Liver (tissue), 9 donors: ENCODE data around the gene TACC2. TPM values are rescaled to one million over a fixed set of nuclear protein-coding genes. Genes with fewer than 3 reads are reported as not detected.

Experiments
- DNase-seq: peaks from one replicate; pipeline ENCODE4 v3.0.0-alpha.2; 2017; ENCODE audit warnings: low spot score
- H3K27ac ChIP-seq, 2 donors: one replicate each; pipeline ENCODE4 v1.7.0; 2013; ENCODE audit warnings: inconsistent platforms in 2 of 2, low read length in 2 of 2, control low read depth in 1 of 2, low read depth in 1 of 2, mild to moderate bottlenecking in 1 of 2
- H3K27me3 ChIP-seq, 4 donors: one replicate each; pipeline versions ENCODE4 v1.6.1 to v1.7.0; 2013; ENCODE audit warnings: low read length in 3 of 4, inconsistent platforms in 1 of 4, mild to moderate bottlenecking in 1 of 4, moderate library complexity in 1 of 4; ENCODE audit not compliant: control insufficient read depth in 4 of 4, insufficient read depth in 4 of 4
- H3K36me3 ChIP-seq, 4 donors: one replicate each; pipeline versions ENCODE4 v1.6.1 to v1.7.0; 2013; ENCODE audit warnings: low read length in 3 of 4, mild to moderate bottlenecking in 3 of 4, low read depth in 1 of 4, moderate library complexity in 1 of 4; ENCODE audit not compliant: control insufficient read depth in 4 of 4, insufficient read depth in 3 of 4
- H3K4me1 ChIP-seq, 4 donors: one replicate each; pipeline versions ENCODE4 v1.6.1 to v1.7.0; 2013; ENCODE audit warnings: low read length in 3 of 4, mild to moderate bottlenecking in 3 of 4, moderate library complexity in 1 of 4; ENCODE audit not compliant: control insufficient read depth in 4 of 4, insufficient read depth in 4 of 4
- H3K4me3 ChIP-seq, 3 donors: one replicate each; pipeline versions ENCODE4 v1.6.1 to v1.7.0; 2013; ENCODE audit warnings: low read length in 3 of 3, control low read depth in 1 of 3, low read depth in 1 of 3, mild to moderate bottlenecking in 1 of 3
- H3K9ac ChIP-seq, 2 donors: one replicate each; pipeline ENCODE4 v1.7.0; 2013; ENCODE audit warnings: low read length in 2 of 2, mild to moderate bottlenecking in 2 of 2, moderate library complexity in 2 of 2, control low read depth in 1 of 2, low read depth in 1 of 2
- H3K9me3 ChIP-seq, 4 donors: one replicate each; pipeline versions ENCODE4 v1.6.1 to v1.7.0; 2013; ENCODE audit warnings: low read length in 3 of 4; ENCODE audit not compliant: control insufficient read depth in 4 of 4
- EGR1 ChIP-seq, 2 donors: IDR thresholded peaks; 2 replicates each; pipeline ENCODE4 v1.6.1; 2016 to 2018; ENCODE audit warnings: antibody characterized with exemption in 2 of 2, low read depth in 2 of 2
- FOXA1 ChIP-seq: IDR thresholded peaks from 2 replicates; pipeline ENCODE4 v1.6.1; 2016; ENCODE audit warnings: antibody characterized with exemption
- FOXA2 ChIP-seq: IDR thresholded peaks from 2 replicates; pipeline ENCODE4 v1.6.1; 2016; ENCODE audit warnings: antibody characterized with exemption
- GABPA ChIP-seq, 2 donors: IDR thresholded peaks in 1 of 2; conservative IDR thresholded peaks in 1 of 2; 2 replicates each; pipeline ENCODE4 v1.6.1; 2016; ENCODE audit warnings: antibody characterized with exemption in 2 of 2, mild to moderate bottlenecking in 1 of 2, moderate library complexity in 1 of 2
- HNF4A ChIP-seq, 2 donors: conservative IDR thresholded peaks; 2 replicates each; pipeline ENCODE4 v1.6.1; 2016; ENCODE audit warnings: antibody characterized with exemption in 2 of 2, mild to moderate bottlenecking in 2 of 2
- HNF4G ChIP-seq: IDR thresholded peaks from 2 replicates; pipeline ENCODE4 v1.6.1; 2016; ENCODE audit warnings: antibody characterized with exemption
- JUND ChIP-seq, 2 donors: IDR thresholded peaks; 2 replicates each; pipeline ENCODE4 v1.6.1; 2016; ENCODE audit warnings: antibody characterized with exemption in 2 of 2
- NR2F2 ChIP-seq: IDR thresholded peaks from 2 replicates; pipeline ENCODE4 v1.6.1; 2016; ENCODE audit warnings: antibody characterized with exemption
- RAD21 ChIP-seq, 2 donors: IDR thresholded peaks; 2 replicates each; pipeline ENCODE4 v1.6.1; 2016; ENCODE audit warnings: antibody characterized with exemption in 2 of 2, mild to moderate bottlenecking in 2 of 2
- RXRA ChIP-seq, 2 donors: IDR thresholded peaks; 2 replicates each; pipeline ENCODE4 v1.6.1; 2017 to 2018; ENCODE audit warnings: antibody characterized with exemption in 2 of 2, mild to moderate bottlenecking in 1 of 2
- SP1 ChIP-seq: IDR thresholded peaks from 2 replicates; pipeline ENCODE4 v1.6.1; 2018; ENCODE audit warnings: antibody characterized with exemption, mild to moderate bottlenecking
- TAF1 ChIP-seq: conservative IDR thresholded peaks from 2 replicates; pipeline ENCODE4 v1.6.1; 2016; ENCODE audit warnings: antibody characterized with exemption, mild to moderate bottlenecking
- YY1 ChIP-seq: IDR thresholded peaks from 2 replicates; pipeline ENCODE4 v1.6.1; 2016; ENCODE audit warnings: antibody characterized with exemption, mild to moderate bottlenecking
- WGBS: extraction: QIAGEN DNeasy Blood & Tissue Kit; methylation state at CpG from one replicate; pipeline ENCODE4 v1.1.7; 2013; 5-methylcytosine and 5-hydroxymethylcytosine counted together
- polyA plus RNA-seq, 2 donors: library from polyadenylated mRNA; stranded (reverse) in 1 of 2; unstranded in 1 of 2; fragments of 200-250 nt in 1 of 2; fragments of >200 nt in 1 of 2; fragmentation: Nextera tagmentation in 1 of 2; extraction: Ambion mirVana in 1 of 2; gene quantifications; one replicate each; pipeline versions ENCODE4 v1.2.1 to v1.2.3, GENCODE V29; 2013 to 2015
- total RNA-seq, 2 donors: library from RNA; depleted of rRNA; stranded (reverse); fragments of >200 nt; gene quantifications; one replicate each; pipeline ENCODE4 v1.2.3, GENCODE V29; 2014
- TF ChIP-seq, protein P1 (sequence below): IDR thresholded peaks from 2 replicates; pipeline ENCODE4 v1.6.1; 2016; ENCODE audit warnings: antibody characterized with exemption
- TF ChIP-seq, protein P2 (sequence below): IDR thresholded peaks from 2 replicates; pipeline ENCODE4 v1.6.1; 2016; ENCODE audit warnings: antibody characterized with exemption
- TF ChIP-seq, protein P3 (sequence below): IDR thresholded peaks from 2 replicates; pipeline ENCODE4 v1.6.1; 2016; ENCODE audit warnings: antibody characterized with exemption
- TF ChIP-seq, protein P4 (sequence below): fragments of 150-350 bp; IDR thresholded peaks from 2 replicates; pipeline ENCODE4 v1.5.1; 2017; ENCODE audit warnings: improper control_type of control experiment, low read depth, low read length; ENCODE audit not compliant: missing input control
- TF ChIP-seq, protein P5 (sequence below): IDR thresholded peaks from 2 replicates; pipeline ENCODE4 v1.6.1; 2016; ENCODE audit warnings: antibody characterized with exemption, mild to moderate bottlenecking
- donor health status: healthy.
- donor health status: healthy.
- donor health status: healthy.
- donor health status: healthy.
- donor health status: healthy.

The TACC2 gene
- total and polyA plus RNA-seq, 4 donors: 1.5 to 9.1 (median 7.8) TPM

DNA sequence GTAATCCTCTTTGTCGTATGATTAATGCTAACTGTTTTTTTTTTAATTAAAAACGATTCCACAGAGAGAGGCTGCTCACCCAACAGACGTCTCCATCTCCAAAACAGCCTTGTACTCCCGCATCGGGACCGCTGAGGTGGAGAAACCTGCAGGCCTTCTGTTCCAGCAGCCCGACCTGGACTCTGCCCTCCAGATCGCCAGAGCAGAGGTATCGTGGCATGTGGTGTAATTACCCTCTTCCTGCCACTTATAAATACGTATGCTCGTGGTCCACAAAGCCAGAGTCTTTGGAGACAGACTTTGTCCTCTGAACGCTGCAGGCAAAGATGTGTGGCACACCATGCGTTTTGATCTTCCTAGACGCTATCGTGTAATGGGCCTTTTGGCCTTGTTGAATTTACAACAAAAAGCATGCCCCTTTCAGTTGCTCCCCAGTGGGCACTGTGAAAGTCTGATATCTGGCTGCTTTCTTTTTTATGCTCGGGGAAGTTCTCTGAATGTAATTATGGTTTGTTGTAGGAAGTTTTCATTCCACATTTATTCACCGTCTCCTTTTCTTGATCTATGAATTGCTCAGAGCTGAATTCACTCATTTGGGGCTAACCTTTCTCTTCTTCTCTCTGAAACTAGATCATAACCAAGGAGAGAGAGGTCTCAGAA is 248.5 kb downstream of the TACC2 start:
- H3K4me1 ChIP-seq: no peaks in the 10 kb centered on the region
- no peak overlapping the region for H3K4me3 ChIP-seq
- peaks cover 0 to 30% (median 12%) of the 10 kb centered on the region in 4 donors for H3K36me3 ChIP-seq
- TF ChIP-seq, protein P1, sequence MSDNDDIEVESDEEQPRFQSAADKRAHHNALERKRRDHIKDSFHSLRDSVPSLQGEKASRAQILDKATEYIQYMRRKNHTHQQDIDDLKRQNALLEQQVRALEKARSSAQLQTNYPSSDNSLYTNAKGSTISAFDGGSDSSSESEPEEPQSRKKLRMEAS: no peak
- TF ChIP-seq, protein P2, sequence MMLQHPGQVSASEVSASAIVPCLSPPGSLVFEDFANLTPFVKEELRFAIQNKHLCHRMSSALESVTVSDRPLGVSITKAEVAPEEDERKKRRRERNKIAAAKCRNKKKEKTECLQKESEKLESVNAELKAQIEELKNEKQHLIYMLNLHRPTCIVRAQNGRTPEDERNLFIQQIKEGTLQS: no peak
- peak in 1 of 2 donors; percentile 33 for TF ChIP-seq HNF4A (conservative IDR thresholded peaks at IDR 0.05)
- no peaks in the 10 kb centered on the region for H3K27me3 ChIP-seq
- H3K9ac ChIP-seq: no peak overlapping the region
- no peak overlapping the region for H3K27ac ChIP-seq
- DNase-seq: no peak
- no peaks in the 10 kb centered on the region for H3K9me3 ChIP-seq
- 86% methylated on average over 17 of the region's 17 CpGs for WGBS

DNA sequence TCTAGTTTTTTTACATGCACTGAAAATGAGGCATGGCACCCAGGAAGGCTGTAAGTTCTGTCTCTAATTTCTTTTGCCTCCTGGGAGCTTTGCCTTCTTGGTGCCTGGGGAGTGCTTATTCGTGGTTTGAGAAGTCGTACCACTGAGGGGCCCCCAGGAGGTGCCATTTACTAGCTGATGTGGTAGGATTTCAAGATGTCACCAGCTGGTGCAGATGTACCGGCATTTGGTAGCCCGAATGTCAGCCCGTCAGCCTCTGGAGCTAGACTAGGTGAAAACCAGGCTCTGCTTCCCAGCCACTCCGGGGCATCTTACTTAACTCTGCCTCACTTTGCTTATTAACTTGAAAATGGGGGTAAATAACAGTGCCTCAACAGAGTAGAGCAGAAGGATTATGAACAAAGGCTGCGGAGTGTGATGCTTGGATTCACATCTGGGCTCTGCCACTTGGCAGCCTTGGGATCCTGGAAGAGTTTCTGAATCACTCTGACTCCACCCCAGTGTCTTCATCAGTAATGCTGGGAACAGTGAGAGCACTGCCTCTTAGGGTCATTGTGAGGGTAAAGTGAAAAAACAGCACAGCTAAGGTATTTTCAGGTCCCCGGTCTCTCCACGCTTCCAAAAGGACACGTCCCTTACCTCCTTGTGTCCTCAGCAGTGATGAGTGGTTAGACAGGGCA is 250.8 kb downstream of the TACC2 start:
- H3K27ac ChIP-seq: no peak overlapping the region
- H3K27me3 ChIP-seq: no peaks in the 10 kb centered on the region

More for the DNA sequence above, 250.8 kb downstream of the TACC2 start:
- Histone ChIP-seq H3K4me1 (no peaks in the 10 kb centered on the region), H3K9me3 (no peaks in the 10 kb centered on the region), H3K36me3 (peaks cover 0 to 30% (median 12%) of the 10 kb centered on the region in 4 donors), H3K9ac (no peak overlapping the region), H3K4me3 (no peak overlapping the region)
- 96% methylated on average over 10 of the region's 10 CpGs for WGBS
- TF ChIP-seq, protein P2: no peak
- TF ChIP-seq EGR1 (IDR thresholded peaks at IDR 0.05; ENCODE audit: low read depth in 2 of 2): no peak
- no peak for TF ChIP-seq FOXA2
- TF ChIP-seq, protein P3, sequence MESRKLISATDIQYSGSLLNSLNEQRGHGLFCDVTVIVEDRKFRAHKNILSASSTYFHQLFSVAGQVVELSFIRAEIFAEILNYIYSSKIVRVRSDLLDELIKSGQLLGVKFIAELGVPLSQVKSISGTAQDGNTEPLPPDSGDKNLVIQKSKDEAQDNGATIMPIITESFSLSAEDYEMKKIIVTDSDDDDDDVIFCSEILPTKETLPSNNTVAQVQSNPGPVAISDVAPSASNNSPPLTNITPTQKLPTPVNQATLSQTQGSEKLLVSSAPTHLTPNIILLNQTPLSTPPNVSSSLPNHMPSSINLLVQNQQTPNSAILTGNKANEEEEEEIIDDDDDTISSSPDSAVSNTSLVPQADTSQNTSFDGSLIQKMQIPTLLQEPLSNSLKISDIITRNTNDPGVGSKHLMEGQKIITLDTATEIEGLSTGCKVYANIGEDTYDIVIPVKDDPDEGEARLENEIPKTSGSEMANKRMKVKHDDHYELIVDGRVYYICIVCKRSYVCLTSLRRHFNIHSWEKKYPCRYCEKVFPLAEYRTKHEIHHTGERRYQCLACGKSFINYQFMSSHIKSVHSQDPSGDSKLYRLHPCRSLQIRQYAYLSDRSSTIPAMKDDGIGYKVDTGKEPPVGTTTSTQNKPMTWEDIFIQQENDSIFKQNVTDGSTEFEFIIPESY: no peak
- no peak for TF ChIP-seq FOXA1
- TF ChIP-seq TAF1: no peak
- TF ChIP-seq, protein P4, sequence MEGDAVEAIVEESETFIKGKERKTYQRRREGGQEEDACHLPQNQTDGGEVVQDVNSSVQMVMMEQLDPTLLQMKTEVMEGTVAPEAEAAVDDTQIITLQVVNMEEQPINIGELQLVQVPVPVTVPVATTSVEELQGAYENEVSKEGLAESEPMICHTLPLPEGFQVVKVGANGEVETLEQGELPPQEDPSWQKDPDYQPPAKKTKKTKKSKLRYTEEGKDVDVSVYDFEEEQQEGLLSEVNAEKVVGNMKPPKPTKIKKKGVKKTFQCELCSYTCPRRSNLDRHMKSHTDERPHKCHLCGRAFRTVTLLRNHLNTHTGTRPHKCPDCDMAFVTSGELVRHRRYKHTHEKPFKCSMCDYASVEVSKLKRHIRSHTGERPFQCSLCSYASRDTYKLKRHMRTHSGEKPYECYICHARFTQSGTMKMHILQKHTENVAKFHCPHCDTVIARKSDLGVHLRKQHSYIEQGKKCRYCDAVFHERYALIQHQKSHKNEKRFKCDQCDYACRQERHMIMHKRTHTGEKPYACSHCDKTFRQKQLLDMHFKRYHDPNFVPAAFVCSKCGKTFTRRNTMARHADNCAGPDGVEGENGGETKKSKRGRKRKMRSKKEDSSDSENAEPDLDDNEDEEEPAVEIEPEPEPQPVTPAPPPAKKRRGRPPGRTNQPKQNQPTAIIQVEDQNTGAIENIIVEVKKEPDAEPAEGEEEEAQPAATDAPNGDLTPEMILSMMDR: no peak
- no peak for TF ChIP-seq HNF4G
- TF ChIP-seq YY1: no peak
- no peak for TF ChIP-seq HNF4A (conservative IDR thresholded peaks at IDR 0.05)
- TF ChIP-seq, protein P5, sequence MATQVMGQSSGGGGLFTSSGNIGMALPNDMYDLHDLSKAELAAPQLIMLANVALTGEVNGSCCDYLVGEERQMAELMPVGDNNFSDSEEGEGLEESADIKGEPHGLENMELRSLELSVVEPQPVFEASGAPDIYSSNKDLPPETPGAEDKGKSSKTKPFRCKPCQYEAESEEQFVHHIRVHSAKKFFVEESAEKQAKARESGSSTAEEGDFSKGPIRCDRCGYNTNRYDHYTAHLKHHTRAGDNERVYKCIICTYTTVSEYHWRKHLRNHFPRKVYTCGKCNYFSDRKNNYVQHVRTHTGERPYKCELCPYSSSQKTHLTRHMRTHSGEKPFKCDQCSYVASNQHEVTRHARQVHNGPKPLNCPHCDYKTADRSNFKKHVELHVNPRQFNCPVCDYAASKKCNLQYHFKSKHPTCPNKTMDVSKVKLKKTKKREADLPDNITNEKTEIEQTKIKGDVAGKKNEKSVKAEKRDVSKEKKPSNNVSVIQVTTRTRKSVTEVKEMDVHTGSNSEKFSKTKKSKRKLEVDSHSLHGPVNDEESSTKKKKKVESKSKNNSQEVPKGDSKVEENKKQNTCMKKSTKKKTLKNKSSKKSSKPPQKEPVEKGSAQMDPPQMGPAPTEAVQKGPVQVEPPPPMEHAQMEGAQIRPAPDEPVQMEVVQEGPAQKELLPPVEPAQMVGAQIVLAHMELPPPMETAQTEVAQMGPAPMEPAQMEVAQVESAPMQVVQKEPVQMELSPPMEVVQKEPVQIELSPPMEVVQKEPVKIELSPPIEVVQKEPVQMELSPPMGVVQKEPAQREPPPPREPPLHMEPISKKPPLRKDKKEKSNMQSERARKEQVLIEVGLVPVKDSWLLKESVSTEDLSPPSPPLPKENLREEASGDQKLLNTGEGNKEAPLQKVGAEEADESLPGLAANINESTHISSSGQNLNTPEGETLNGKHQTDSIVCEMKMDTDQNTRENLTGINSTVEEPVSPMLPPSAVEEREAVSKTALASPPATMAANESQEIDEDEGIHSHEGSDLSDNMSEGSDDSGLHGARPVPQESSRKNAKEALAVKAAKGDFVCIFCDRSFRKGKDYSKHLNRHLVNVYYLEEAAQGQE: no peak
- no peak for TF ChIP-seq GABPA (IDR thresholded peaks at IDR 0.05 in 1 of 2, conservative IDR thresholded peaks at IDR 0.05 in 1 of 2)
- no peak for TF ChIP-seq RAD21 (IDR thresholded peaks at IDR 0.05)
- TF ChIP-seq, protein P1: no peak
- TF ChIP-seq RXRA (IDR thresholded peaks at IDR 0.05): no peak
- no peak for TF ChIP-seq SP1
- no peak for TF ChIP-seq NR2F2
- no peak for TF ChIP-seq JUND (IDR thresholded peaks at IDR 0.05)
- DNase-seq: no peak
